ENCODE measurements around the gene STAP1.

STAP1 gene

GRCh38 chr4:67603310-67604028, 44.9 kb downstream of the STAP1 start:
- ChIA-PET POLR2A (no interaction called here), CTCF (interaction anchor here (0.9 to 2.0 kb wide), 8 partner anchors 10 to 259 kb away, joined by 3 to 6 read pairs (median 4); no protein-coding TSS in a partner anchor)
- TF ChIP-seq CTCF (IDR thresholded peaks at IDR 0.05; ENCODE audit: control extremely low read depth, extremely low read depth, low read depth, missing control alignments): no peak
- no peak for DNase-seq (ENCODE audit: extremely low spot score)

GRCh38 chr4:67604029-67604381, 45.5 kb downstream of the STAP1 start:
- ChIA-PET CTCF (interaction anchor here (1.0 to 2.0 kb wide), 6 partner anchors 9 to 258 kb away, joined by 3 to 6 read pairs (median 4); no protein-coding TSS in a partner anchor), POLR2A (no interaction called here)
- TF ChIP-seq CTCF (IDR thresholded peaks at IDR 0.05; ENCODE audit: control extremely low read depth, extremely low read depth, low read depth, missing control alignments): no peak
- DNase-seq (ENCODE audit: extremely low spot score): no peak

GRCh38 chr4:67604749-67605148, 46.2 kb downstream of the STAP1 start:
- no peak for TF ChIP-seq CTCF (IDR thresholded peaks at IDR 0.05; ENCODE audit: control extremely low read depth, extremely low read depth, low read depth, missing control alignments)
- DNase-seq (ENCODE audit: extremely low spot score): no peak
- POLR2A ChIA-PET: no interaction called here
- CTCF ChIA-PET: interaction anchor here (1.0 to 2.0 kb wide), 5 partner anchors 8 to 258 kb away, joined by 3 to 6 read pairs (median 5); no protein-coding TSS in a partner anchor

GRCh38 chr4:67608027-67608426, 49.5 kb downstream of the STAP1 start:
- no peak for DNase-seq (ENCODE audit: extremely low spot score)
- POLR2A ChIA-PET: no interaction called here
- CTCF ChIA-PET: interaction anchor here (1.3 to 1.4 kb wide), 2 partner anchors 17 to 18 kb away, joined by 3 to 4 read pairs; no protein-coding TSS in a partner anchor
- TF ChIP-seq CTCF (IDR thresholded peaks at IDR 0.05; ENCODE audit: control extremely low read depth, extremely low read depth, low read depth, missing control alignments): no peak

- POLR2A ChIA-PET: no interaction called here
- TF ChIP-seq CTCF (IDR thresholded peaks at IDR 0.05; ENCODE audit: control extremely low read depth, extremely low read depth, low read depth, missing control alignments): no peak
- CTCF ChIA-PET: interaction anchor here (1.6 kb wide), 1 partner anchor 10 kb away, joined by 6 read pairs; no protein-coding TSS in a partner anchor
These were observed 55.7 kb downstream of the STAP1 start for GRCh38 chr4:67614186-67614585.

GRCh38 chr4:67615119-67615518, 56.6 kb downstream of the STAP1 start:
- ChIA-PET CTCF (interaction anchor here (1.2 kb wide), 1 partner anchor 12 kb away, joined by 3 read pairs; no protein-coding TSS in a partner anchor), POLR2A (no interaction called here)
- no peak for DNase-seq (ENCODE audit: extremely low spot score)
- no peak for TF ChIP-seq CTCF (IDR thresholded peaks at IDR 0.05; ENCODE audit: control extremely low read depth, extremely low read depth, low read depth, missing control alignments)

More at GRCh38 chr4:67614186-67614585, 55.7 kb downstream of the STAP1 start:
- no peak for DNase-seq (ENCODE audit: extremely low spot score)

All from GM10248 (cell line).